ENCODE data around the gene RAG1.

Gene RAG1

DNA sequence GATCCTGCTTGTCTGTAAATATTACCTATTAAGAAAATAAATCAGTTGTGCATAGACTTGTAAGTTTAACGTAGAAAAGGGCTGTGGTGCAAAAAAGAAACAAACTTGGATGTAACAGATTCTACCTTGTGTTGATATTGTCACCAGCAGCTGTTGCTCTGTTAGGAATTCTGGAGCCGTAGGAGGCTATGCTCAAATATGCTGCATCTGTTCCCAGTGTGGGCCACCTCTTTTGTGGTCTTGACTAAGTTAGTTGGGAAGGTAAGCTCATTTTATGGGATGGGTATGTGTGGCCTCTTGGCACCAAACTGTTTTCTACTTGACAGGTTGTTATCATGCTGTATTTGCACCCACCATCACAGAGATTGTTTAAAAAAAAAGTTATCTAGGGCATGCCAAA is 59.7 kb downstream of the RAG1 start:
- Histone ChIP-seq H3K27me3 (no peaks in the 10 kb centered on the region), H3K36me3 (no peaks in the 10 kb centered on the region), H3K27ac (no peak overlapping the region), H3K9me3 (no peaks in the 10 kb centered on the region), H3K4me1 (no peaks in the 10 kb centered on the region), H3K4me3 (no peak overlapping the region)
- intact Hi-C loops (cut with DNase I; ENCODE audit: low total_unique reads) = no loop called here
- no peak for TF ChIP-seq CTCF (IDR thresholded peaks at IDR 0.05)
- no peak for DNase-seq

GRCh38 chr11:36628141-36628540 is 60.3 kb downstream of the RAG1 start:
- Histone ChIP-seq H3K27me3 (no peaks in the 10 kb centered on the region), H3K4me3 (no peak overlapping the region), H3K36me3 (no peaks in the 10 kb centered on the region), H3K9me3 (no peaks in the 10 kb centered on the region), H3K27ac (no peak overlapping the region), H3K4me1 (no peaks in the 10 kb centered on the region)
- intact Hi-C loops (cut with DNase I; ENCODE audit: low total_unique reads) = no loop called here
- DNase-seq = no peak
- no peak for TF ChIP-seq CTCF (IDR thresholded peaks at IDR 0.05)

- Histone ChIP-seq H3K27me3 (no peaks in the 10 kb centered on the region), H3K36me3 (no peaks in the 10 kb centered on the region), H3K4me3 (no peak overlapping the region), H3K9me3 (no peaks in the 10 kb centered on the region), H3K27ac (no peak overlapping the region), H3K4me1 (no peaks in the 10 kb centered on the region)
- DNase-seq = no peak
- intact Hi-C loops (cut with DNase I; ENCODE audit: low total_unique reads) = no loop called here
- TF ChIP-seq CTCF (IDR thresholded peaks at IDR 0.05) = no peak
These were observed 61.0 kb downstream of the RAG1 start for GRCh38 chr11:36628765-36629244.
